Heart right ventricle (tissue), 16 donors: ENCODE data around the gene RGL4. TPM values are rescaled to one million over a fixed set of nuclear protein-coding genes. Genes with fewer than 3 reads are reported as not detected.

Experiments used
- ATAC-seq, 8 donors: fragments of 200-7000 bp; cut with Tn5 transposase; one replicate each; pipeline ENCODE4 v1.9.1; 2020; ENCODE audit warnings: mild to moderate bottlenecking in 8 of 8, moderate library complexity in 8 of 8, moderate number of reproducible peaks in 1 of 8
- DNase-seq, 2 donors: peaks; one replicate each; pipeline ENCODE4 v3.0.0-alpha.2; 2020
- H3K27ac ChIP-seq, 10 donors: fragments of 200-600 bp; sonication (generic) in 2 of 10; one replicate each; pipeline versions ENCODE4 v1.5.0 to v1.8.0; 2020 to 2022; ENCODE audit warnings: mild to moderate bottlenecking in 3 of 10
- H3K27me3 ChIP-seq, 7 donors: fragments of 200-600 bp; one replicate each; pipeline ENCODE4 v1.8.0; 2021 to 2022; ENCODE audit warnings: mild to moderate bottlenecking in 2 of 7
- H3K36me3 ChIP-seq, 9 donors: fragments of 200-600 bp; sonication (generic) in 1 of 9; one replicate each; pipeline versions ENCODE4 v1.5.0 to v1.8.0; 2020 to 2022; ENCODE audit warnings: mild to moderate bottlenecking in 2 of 9
- H3K4me1 ChIP-seq, 9 donors: fragments of 200-600 bp; sonication (generic) in 1 of 9; one replicate each; pipeline versions ENCODE4 v1.5.0 to v1.8.0; 2020 to 2022; ENCODE audit warnings: mild to moderate bottlenecking in 4 of 9
- H3K4me3 ChIP-seq, 10 donors: fragments of 200-600 bp; sonication (generic) in 2 of 10; one replicate each; pipeline versions ENCODE4 v1.5.0 to v1.8.0; 2020 to 2022; ENCODE audit warnings: mild to moderate bottlenecking in 7 of 10, moderate library complexity in 2 of 10
- H3K9me3 ChIP-seq, 11 donors: fragments of 200-600 bp in 10 of 11; sonication (generic) in 2 of 11; one replicate each; pipeline versions ENCODE4 v1.5.0 to v1.8.0; 2013 to 2022; ENCODE audit warnings: mild to moderate bottlenecking in 2 of 11, control low read depth in 1 of 11, moderate library complexity in 1 of 11
- WGBS, 2 donors: extraction: QIAGEN DNeasy Blood & Tissue Kit; methylation state at CpG; one replicate each; pipeline ENCODE4 v1.1.7; 2013; ENCODE audit warnings: inconsistent platforms in 1 of 2; 5-methylcytosine and 5-hydroxymethylcytosine counted together
- intact Hi-C, 10 donors: fragments of 100-400 bp; cut with DNase I; formaldehyde crosslinking; loops; one replicate each; pipeline versions ENCODE4 v1.11.1 to v1.14.2; 2022
- polyA plus RNA-seq, 2 donors: library from polyadenylated mRNA; stranded (reverse); fragments of 200-250 nt; gene quantifications; one replicate each; pipeline ENCODE4 v1.2.3, GENCODE V29; 2013
- total RNA-seq, 10 donors: library from RNA; stranded (reverse); fragmentation: NEBNext Ultra II Directional in 3 of 10; extraction: Animal tissue kit (Norgen Biotek cat#: 25700) in 3 of 10; gene quantifications; one replicate each; pipeline versions ENCODE4 v1.2.1 to v1.2.4, GENCODE V29; 2021 to 2023
- TF ChIP-seq, protein P1 (sequence below), 9 donors: fragments of 200-600 bp; sonication (generic) in 2 of 9; IDR thresholded peaks; one replicate each; pipeline versions ENCODE4 v1.5.0 to v1.8.0; 2021 to 2022; ENCODE audit warnings: antibody characterized with exemption in 9 of 9, mild to moderate bottlenecking in 5 of 9, moderate library complexity in 1 of 9
- donor health status: Arrhythmogenic right ventricular cardiomyopathy.
- donor health status: ischemic (EF 13 %, LVEDD 7.1; RV severe dilation, severe dysfunction).
- donor health status: healthy with polysubstance abuse.
- donor health status: DM: no; HTN: yes; CAD: no.
- donor health status: DM: no; HTN: no; CAD: no.
- donor health status: ischemic (EF 25% LVEDD 6.9; RV normal size, moderate dysfunction).
- donor health status: ischemic (EF 25% LVEDD 5.7; RV mildly dilated, moderate dysfunction).
- donor health status: healthy.
- donor health status: DM: yes; HTN: yes; CAD: no.
- donor health status: Ischemic cardiomyopathy.
- donor health status: ischemic (EF 35%, LVEDD 5.7; RV mildly dilated, moderate dysfunction).
- donor health status: nonischemic (EF 11% LVEDD 7.7; RV severe dilation, severe dysfunction).
- donor health status: DM: yes; HTN: yes; CAD: no.
- donor health status: PGD.
- donor health status: ischemic (EF 29% LVEDD 5.4; RV normal size, mild dysfunction).
- donor health status: nonischemic (EF 23%, LVEDD 6.1; RV moderate dilation, normal function).

RGL4 gene
- total and polyA plus RNA-seq, 12 donors = 0.23 to 1.6 (median 0.44) TPM; not detected in 8

DNA sequence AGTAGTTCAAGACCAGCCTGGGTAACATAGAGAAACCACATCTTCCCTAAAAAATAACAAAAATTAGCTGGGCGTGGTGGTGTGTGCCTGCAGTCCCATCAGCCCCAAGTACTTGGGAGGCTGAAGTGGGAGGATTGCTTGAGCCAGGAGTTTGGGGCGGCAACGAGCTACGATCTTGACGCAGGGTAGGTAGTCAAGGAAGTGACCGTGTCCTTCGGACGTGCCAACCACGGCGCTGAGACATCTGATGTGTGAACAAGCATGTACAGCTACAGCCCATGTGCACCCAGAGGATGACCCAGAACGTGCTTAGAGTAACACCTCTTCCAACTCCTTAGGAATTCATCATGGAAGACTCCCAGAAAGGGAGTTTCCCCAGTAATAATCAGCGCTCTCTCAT, 21.4 kb downstream of the RGL4 start:
- DNase-seq (no peak), ATAC-seq (no peak)
- H3K9me3 ChIP-seq = no peaks in the 10 kb centered on the region
- TF ChIP-seq, protein P1, sequence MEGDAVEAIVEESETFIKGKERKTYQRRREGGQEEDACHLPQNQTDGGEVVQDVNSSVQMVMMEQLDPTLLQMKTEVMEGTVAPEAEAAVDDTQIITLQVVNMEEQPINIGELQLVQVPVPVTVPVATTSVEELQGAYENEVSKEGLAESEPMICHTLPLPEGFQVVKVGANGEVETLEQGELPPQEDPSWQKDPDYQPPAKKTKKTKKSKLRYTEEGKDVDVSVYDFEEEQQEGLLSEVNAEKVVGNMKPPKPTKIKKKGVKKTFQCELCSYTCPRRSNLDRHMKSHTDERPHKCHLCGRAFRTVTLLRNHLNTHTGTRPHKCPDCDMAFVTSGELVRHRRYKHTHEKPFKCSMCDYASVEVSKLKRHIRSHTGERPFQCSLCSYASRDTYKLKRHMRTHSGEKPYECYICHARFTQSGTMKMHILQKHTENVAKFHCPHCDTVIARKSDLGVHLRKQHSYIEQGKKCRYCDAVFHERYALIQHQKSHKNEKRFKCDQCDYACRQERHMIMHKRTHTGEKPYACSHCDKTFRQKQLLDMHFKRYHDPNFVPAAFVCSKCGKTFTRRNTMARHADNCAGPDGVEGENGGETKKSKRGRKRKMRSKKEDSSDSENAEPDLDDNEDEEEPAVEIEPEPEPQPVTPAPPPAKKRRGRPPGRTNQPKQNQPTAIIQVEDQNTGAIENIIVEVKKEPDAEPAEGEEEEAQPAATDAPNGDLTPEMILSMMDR (IDR thresholded peaks at IDR 0.05) = no peak
- H3K4me3 ChIP-seq = no peak overlapping the region
- no peaks in the 10 kb centered on the region for H3K27me3 ChIP-seq
- H3K36me3 ChIP-seq = peaks cover 0 to 78% (median 25%) of the 10 kb centered on the region in 9 donors
- WGBS, 2 donors = 94% methylated on average over 12 of the region's 12 CpGs
- H3K4me1 ChIP-seq = peaks cover 0 to 17% (median 8%) of the 10 kb centered on the region in 9 donors
- no peak overlapping the region for H3K27ac ChIP-seq
- intact Hi-C loops = no loop called here

DNA sequence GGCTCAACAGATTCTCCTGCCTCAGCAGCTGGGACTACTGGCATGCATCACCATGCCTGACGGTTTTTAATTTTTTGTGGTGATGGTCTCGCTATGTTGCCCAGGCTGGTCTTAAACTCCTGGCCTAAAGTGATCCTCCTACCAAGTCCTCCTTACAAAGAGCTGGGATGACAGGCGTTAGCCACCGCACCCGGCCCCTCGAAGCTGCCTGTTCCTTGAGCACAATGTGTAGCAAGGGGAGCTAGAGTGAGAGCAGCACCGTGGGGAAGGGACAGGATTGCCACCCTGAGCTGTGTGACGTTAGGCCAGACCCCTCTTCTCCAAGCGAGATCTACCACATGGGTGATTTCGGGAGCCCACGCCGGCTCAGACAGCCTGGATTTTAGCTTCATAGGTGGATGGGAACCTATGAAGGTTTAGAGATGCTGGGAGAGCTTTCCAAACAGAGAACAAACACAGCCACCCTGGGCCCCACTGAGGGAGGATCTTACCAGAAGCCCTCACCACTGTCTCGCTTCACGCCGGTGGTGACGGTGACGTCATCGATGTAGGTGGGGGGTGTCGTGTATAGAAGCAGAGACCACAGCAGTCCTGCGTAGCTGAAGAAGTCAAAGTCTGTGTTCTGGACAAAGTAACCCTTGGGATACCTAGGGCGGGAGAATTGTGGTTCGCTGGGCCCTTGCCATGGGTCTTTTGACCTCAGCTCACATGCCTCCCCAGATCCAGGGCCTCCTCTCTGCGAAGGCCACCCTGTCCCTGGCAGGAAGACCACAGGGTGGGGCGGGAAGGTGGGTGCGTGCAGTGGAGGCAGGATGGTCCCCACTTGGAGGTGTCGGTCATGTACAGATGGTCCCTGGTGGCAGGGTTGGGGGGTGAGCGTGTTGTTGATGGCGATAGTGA, 23.1 kb downstream of the RGL4 start:
- WGBS, 2 donors = 92 to 93% methylated on average over 28 of the region's 28 CpGs
- TF ChIP-seq, protein P1 (IDR thresholded peaks at IDR 0.05) = no peak
- Histone ChIP-seq H3K27me3 (no peaks in the 10 kb centered on the region), H3K9me3 (no peaks in the 10 kb centered on the region), H3K36me3 (peaks cover 0 to 61% (median 16%) of the 10 kb centered on the region in 9 donors), H3K4me3 (no peak overlapping the region), H3K27ac (no peak overlapping the region), H3K4me1 (peaks cover 0 to 22% (median 13%) of the 10 kb centered on the region in 9 donors)
- DNase-seq (no peak), ATAC-seq (no peak)
- intact Hi-C loops = no loop called here

DNA sequence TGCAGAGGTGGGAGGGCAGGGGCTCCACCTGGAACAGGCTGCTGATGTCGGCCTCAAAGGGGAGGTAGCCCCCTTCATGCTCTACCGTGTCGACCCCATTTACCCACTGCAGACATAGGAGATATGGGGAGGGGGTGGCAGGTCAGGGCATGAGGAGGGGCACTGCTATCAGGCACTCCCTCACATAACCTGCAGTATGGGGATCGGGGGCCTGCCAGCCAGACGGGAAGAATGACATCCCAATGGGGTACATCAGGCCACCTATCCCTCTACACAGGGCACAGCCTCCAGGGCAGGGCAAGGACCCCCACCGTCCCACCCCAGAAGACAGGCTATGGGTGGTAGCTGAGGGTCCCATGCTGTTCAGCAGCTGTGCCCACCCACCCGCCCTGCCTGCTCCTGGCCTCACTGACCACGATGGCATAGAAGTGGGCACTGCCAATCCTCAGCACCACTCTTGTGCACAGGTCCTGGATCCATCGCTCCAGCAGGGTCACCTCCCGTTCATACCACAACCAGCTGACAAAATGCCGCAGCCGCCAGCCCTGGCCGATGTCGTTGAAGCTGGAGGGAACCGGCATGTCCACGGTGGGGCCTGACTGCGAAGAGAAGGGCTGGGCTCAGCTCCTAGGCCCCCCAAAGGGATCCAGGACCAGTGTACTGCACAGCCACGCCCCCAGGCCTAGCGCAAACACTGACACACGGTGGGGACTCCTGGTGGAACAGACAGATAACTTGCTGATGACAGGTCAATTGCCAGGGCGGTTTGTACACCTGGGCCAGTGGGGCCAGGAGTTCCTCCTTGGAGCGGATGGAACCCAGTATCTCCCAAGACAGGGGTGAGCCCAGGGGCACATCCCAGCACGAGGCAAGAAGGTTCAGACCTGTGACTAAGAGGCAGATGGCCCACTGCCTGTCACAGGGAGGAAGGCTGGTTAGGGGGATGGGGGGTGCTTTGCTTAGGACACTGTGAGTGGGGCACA, 24.1 kb downstream of the RGL4 start:
- Histone ChIP-seq H3K27me3 (no peaks in the 10 kb centered on the region), H3K9me3 (no peaks in the 10 kb centered on the region), H3K27ac (no peak overlapping the region), H3K4me3 (no peak overlapping the region), H3K4me1 (peaks cover 0 to 22% (median 13%) of the 10 kb centered on the region in 9 donors), H3K36me3 (peaks cover 0 to 52% (median 13%) of the 10 kb centered on the region in 9 donors)
- TF ChIP-seq, protein P1 (IDR thresholded peaks at IDR 0.05) = no peak
- intact Hi-C loops = no loop called here
- no peak for DNase-seq
- WGBS, 2 donors = 90 to 91% methylated on average over 23 of the region's 23 CpGs
- ATAC-seq = no peak
